ENCODE data around the gene GRPR. TPM values are rescaled to one million over a fixed set of nuclear protein-coding genes. Genes with fewer than 3 reads are reported as not detected.
A peak's percentile ranks its signal among the peaks of the same experiment; 100 is the strongest.

Gene GRPR
- total and polyA plus RNA-seq, 10 of the 15 experiments (the other 5 are each of a cell fraction or from before 2014, with no cell fraction given), result 0.10 to 3.7 (median 0.21) TPM; not detected in 1

DNA sequence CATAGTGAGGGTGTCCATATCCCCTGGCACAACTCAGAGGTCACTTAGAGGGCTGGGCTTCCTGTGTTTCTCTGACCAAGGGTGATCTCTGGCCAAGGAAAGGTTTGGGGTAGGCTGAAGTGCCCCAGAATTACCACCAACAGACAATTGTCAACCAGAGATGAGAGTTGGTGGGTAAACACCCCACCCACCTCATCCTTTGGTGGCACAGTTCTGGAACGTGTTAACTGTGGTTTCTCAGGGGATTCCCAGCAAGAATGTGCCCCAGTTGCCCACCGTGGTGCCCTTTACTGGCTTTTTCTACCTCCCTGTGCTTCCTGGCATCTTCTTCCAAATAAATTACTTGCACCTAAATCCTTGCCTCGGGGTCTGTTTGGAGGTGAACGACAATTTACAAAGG, 17.1 kb downstream of the GRPR start:
- FAIRE-seq (no peak), DNase-seq (ENCODE audit: low read depth, low spot score) (no peak), ATAC-seq (peak; percentile 8; the same call in 1 of the 3 replicates)
- Histone ChIP-seq H3K9ac (ENCODE audit: control insufficient read depth, insufficient read depth, low read length) (no peak overlapping the region), H3K79me2 (ENCODE audit: control insufficient read depth, insufficient read depth, low read length) (no peaks in the 10 kb centered on the region), H3K4me3 (no peak overlapping the region), H3K9me3 (replicated peaks; ENCODE audit: control insufficient read depth, insufficient read depth, low read length) (no peaks in the 10 kb centered on the region), H3K36me3 (ENCODE audit: control insufficient read depth in 2 of 2, insufficient read depth in 2 of 2, low read length in 1 of 2) (no peaks in the 10 kb centered on the region), H4K20me1 (ENCODE audit: control insufficient read depth, insufficient read depth) (no peaks in the 10 kb centered on the region), H3K4me1 (ENCODE audit: control insufficient read depth, insufficient read depth, low read length) (peaks cover 3% of the 10 kb centered on the region), H3K27ac (ENCODE audit: control insufficient read depth, insufficient read depth) (no peak overlapping the region), H2AFZ (ENCODE audit: control insufficient read depth, low read depth, low read length) (no peak overlapping the region), H3K4me2 (ENCODE audit: control insufficient read depth, insufficient read depth) (no peak overlapping the region), H3K27me3 (replicated peaks in 1 of 2; ENCODE audit: control insufficient read depth in 2 of 2, insufficient read depth in 2 of 2, low read length in 1 of 2) (peaks cover 0 to 2% of the 10 kb centered on the region in 2 experiments; a peak in 2 of 4 replicates)
- WGBS (ENCODE audit: insufficient coverage, insufficient replicate concordance, low lambda C conversion rate, missing lambda C conversion rate), result 26% methylated on average over 4 of the region's 4 CpGs
- CTCF ChIA-PET, result interaction anchor here (3.2 to 6.2 kb wide), 2 partner anchors 8 to 18 kb away, joined by 23 to 118 read pairs; partner anchors contain the start of gene GRPR
- POLR2A ChIA-PET, result no interaction called here
- intact Hi-C loops (cut with micrococcal nuclease; ENCODE audit: unreplicated experiment) (no loop called here), in situ Hi-C loops (cut with MboI) (no loop called here)
- SMC1A ChIA-PET (ENCODE audit: uncharacterized antibody, unreplicated experiment), result interaction anchor here (3.5 to 6.5 kb wide), 2 partner anchors 18 to 71 kb away, joined by 17 to 42 read pairs; partner anchors contain the start of gene GRPR
- RAD21 ChIA-PET (ENCODE audit: unreplicated experiment), result no interaction called here
- no TSS peak for BruUV-seq (replicated peaks)
- TF ChIP-seq STAT3 (IDR thresholded peaks at IDR 0.05; ENCODE audit: low read depth, low read length) (no peak), ZNF687 (IDR thresholded peaks at IDR 0.05) (no peak), ZZZ3 (IDR thresholded peaks at IDR 0.05; ENCODE audit: control insufficient read depth, insufficient read length, low read depth) (no peak), YY1 (IDR thresholded peaks at IDR 0.05; ENCODE audit: low read depth, low read length) (no peak), CHD2 (IDR thresholded peaks at IDR 0.05; ENCODE audit: borderline replicate concordance, low read depth, low read length) (no peak), IKZF1 (conservative IDR thresholded peaks at IDR 0.05) (no peak), POLR2A (IDR thresholded peaks at IDR 0.05; ENCODE audit: low read depth, low read length) (no peak), KDM1A (IDR thresholded peaks at IDR 0.05; ENCODE audit: borderline replicate concordance) (no peak), ZNF622 (IDR thresholded peaks at IDR 0.05) (no peak), MAX (IDR thresholded peaks at IDR 0.05; ENCODE audit: low read depth, low read length) (no peak), USF2 (IDR thresholded peaks at IDR 0.05; ENCODE audit: borderline replicate concordance, low read depth, low read length) (no peak), RAD51 (IDR thresholded peaks at IDR 0.05) (no peak), PKNOX1 (IDR thresholded peaks at IDR 0.05) (no peak), NBN (IDR thresholded peaks at IDR 0.05) (no peak), ASH2L (IDR thresholded peaks at IDR 0.05; ENCODE audit: borderline replicate concordance, low read depth) (no peak), ZNF592 (IDR thresholded peaks at IDR 0.05) (no peak)
